ENCODE results near the gene GSTM2.
A peak's percentile ranks its signal among the peaks of the same experiment; 100 is the strongest.

GSTM2 gene

GRCh38 chr1:109718495-109718894, 50.6 kb downstream of the GSTM2 start:
- peak; percentile 35 for DNase-seq

- DNase-seq: peak; percentile 62
Measured at GRCh38 chr1:109719337-109719837, 51.5 kb downstream of the GSTM2 start.

GRCh38 chr1:109721042-109721441, 53.2 kb downstream of the GSTM2 start:
- DNase-seq: peak; percentile 35

DNA sequence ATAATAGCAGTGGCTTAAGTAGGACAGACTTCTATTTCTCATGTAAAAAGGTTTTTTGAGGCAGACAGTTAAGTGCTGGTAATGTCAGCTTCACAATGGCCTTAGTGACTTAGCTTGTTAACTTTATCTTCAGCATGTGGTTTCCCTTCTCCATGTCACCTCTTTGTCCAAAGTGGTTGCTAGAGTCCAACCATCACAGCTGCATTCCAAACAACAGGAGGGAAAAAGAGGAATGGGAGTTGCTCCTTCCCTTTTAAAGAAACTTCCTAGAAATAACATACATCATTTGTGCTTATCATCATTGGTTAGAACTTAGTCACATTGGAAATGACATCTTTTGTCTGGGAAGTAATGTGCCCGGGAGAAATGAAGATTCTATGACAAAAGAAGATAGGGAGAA, 54.1 kb downstream of the GSTM2 start:
- DNase-seq: no peak

DNA sequence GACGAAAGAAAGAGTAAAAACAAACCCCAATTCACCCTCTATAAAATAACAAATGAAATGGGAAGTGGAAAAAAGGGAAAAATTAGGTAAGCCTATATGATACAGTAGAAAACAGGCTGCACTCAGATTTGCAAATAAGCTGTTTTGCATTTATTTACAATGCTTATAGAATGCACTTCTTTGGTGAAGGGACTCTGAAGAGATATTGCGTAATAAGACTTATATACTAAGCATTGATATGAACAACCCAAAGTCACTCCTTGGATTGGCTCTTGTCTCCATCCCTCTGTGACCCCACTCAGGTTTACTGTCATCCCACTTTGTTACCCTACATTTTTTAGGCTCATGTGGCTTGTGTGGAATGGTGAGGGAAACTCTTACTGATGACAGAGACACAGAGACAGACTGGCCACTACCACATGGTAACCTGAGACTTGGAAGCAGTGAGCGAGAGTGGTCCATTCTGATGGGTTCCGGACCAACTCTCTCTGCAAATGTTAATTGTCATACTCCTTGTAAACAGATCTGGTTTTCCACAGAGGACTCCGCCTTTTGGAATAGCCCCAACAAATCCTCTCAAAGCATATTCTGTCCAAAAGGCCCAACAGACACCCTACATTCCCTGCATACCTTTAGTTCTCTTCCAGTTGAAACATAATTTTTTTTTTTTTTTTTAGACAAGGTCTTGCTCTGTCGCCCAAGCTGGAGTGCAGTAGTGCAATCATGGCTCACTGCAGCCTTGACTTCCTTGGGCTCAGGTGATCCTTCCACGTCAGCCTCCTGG, 55.2 kb downstream of the GSTM2 start:
- DNase-seq: peak; percentile 50
